CD4-positive, alpha-beta T cell treated with Interleukin-15 for 4 hours (primary cell): ENCODE measurements around the gene MXI1.

ENCODE experiments used
- DNase-seq: peaks from one replicate; pipeline ENCODE4 v3.0.0-alpha.2; 2020; ENCODE audit warnings: low spot score

The MXI1 gene

GRCh38 chr10:110215286-110216170 lies 8.1 kb downstream of the MXI1 start:
- no peak for DNase-seq

- no peak for DNase-seq
These were observed 8.8 kb downstream of the MXI1 start for GRCh38 chr10:110216240-110216639.

DNA sequence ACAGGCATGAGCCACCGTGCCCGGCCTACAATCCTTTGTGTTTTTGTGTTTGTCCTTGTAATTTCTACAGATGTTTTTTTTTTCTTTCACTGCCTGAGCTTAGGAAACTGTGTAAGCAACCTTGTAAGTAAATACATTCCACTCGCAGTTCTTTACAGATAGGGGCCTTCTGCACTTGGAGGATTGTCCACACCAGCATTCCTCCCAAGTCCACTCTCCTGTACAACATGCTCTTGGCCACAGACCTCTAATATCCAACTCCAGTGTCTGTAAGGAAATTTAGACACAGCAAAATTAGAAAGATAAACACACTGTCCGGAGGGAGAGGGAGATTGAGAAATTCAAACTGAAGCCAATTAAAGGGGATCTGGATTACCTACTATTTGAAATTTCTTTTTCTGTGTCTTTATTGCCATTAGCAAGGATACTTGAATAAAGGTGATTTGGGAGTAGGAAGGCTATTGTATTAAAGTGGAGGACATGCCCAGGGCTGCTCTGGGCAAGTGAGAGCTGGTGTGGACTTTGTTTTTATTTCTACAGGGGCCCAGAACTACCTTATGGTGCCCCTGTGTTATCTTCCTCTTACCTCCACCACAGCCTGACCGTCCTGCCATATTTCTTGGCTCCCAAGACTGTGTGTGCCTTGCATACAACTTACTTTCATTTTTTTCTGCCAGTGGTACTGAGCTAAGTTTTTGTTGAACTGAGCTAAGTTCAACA lies 9.7 kb downstream of the MXI1 start:
- no peak for DNase-seq

DNA sequence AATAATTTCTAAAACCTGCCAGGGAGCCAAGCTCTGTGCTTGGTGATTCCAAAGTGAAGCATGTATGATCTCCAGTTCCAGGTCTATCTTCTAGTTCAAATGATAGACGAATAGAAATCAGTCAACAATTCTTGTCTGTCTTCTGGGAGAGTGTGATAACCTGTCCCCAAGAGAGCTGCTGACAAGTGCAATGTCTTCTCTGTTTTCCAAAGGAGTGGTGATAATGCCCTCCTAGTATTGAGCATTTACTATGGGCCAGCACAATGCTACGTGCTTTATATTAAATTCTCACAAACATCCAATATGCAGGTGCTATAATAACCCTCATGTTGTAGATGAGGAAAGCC lies 10.2 kb downstream of the MXI1 start:
- DNase-seq: no peak

DNA sequence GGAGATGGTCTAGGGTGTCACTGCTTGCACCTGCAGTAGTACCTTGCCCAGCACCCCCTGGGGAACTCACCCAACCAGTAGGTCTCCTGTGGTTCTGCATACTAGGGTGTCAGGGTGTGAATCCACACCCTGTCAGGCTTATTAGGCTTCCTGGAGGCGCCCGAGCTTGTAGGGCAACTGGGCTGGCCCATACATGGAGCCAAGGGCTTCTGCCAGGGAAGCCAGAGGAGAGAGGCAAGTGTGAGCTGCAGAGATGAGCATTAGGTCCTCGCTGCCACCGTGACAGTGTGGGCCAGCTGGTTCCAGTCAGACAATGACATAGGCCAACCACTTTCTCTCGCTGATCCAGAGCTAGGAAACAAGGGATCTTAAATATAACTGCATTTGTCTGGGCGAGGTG lies 11.2 kb downstream of the MXI1 start:
- no peak for DNase-seq

DNA sequence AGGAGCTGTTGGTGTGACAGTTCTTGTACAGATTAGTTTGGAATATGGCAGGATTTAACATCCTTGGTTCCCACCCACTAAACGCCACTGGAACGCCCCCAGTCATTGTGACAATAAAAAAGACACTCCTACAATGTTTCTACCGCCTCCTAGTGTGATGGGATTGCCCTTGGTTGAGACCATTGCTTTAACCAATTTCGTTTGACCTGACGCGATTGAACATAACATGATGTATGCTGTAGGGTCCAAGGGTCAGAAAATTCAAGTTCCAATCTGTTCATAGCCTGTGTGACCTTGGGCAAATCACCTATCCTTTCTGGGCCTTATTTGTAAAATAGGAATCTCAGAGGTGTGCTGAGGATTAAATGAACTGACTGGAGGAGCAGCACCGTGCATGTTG lies 12.5 kb downstream of the MXI1 start:
- no peak for DNase-seq

DNA sequence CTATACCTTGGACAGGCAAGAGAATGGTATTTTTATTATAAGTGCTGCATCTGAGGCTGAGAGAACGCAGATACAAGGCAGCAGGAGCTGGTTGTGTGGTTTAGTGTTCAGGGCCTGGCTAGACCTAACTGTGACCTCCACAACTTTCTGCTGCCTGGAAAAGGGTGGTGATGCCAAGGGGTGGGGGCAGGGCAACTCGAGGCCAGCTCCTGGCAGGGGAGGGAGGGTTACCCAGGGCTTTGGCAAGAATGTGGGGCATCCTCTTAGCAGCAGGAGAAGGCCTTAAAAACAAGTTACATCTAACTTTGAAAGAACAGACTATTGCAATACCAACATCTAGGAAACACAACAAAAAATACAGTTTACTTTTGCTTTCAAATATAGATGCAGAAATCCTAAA lies 13.0 kb downstream of the MXI1 start:
- no peak for DNase-seq

DNA sequence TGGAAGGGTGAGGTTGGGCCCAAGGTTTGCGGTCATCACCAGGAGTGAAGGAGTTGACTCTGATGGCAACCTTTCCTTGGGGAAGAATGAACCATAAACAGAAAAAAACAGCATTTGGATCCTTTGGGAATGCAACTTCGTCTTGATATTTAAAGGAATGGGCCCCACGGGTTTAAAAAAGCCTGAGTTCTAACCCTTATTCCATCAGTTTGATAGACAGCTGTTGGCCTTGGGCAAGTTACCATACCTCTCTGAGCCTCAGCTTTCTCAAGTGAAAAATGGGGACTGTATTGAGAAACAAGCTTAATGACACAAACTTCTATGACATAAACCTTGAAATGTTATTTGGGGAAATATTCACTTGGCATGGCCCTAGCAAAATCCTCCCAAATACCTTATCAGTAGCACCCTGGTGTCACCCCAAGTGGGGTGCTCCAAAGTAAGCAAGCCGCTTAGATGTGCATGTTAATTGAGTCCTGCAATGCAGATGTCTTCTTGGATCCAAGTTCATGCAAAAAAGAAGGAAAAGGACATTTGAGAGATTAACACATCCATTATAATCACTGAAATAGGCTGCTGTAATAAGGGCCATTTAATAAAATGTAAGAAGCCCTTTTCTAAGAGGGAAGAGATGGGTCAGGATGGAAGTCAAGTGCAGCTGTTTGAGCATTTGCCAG lies 13.8 kb downstream of the MXI1 start:
- no peak for DNase-seq

GRCh38 chr10:110221721-110222261 lies 14.4 kb downstream of the MXI1 start:
- peak; percentile 82 for DNase-seq

- no peak for DNase-seq
These were observed 15.4 kb downstream of the MXI1 start for GRCh38 chr10:110222641-110223297.

GRCh38 chr10:110223298-110223925 lies 16.0 kb downstream of the MXI1 start:
- DNase-seq: no peak

GRCh38 chr10:110224992-110225391 lies 17.6 kb downstream of the MXI1 start:
- DNase-seq: no peak

DNA sequence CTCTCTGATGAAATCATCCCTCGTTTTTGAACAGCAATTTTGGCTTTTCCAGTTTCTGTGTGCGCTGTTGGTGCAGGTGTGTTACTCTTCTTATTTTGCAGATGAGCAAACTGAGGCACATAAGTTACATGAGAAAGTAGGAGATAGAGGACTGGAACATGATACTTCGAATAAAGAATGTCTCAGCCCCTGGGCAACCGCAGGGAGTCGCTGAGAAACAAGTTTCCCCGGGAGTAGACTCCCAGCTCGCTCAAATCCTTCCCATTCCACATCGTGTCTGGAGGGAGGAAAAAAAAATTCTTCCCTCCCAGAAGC lies 18.0 kb downstream of the MXI1 start:
- no peak for DNase-seq

- DNase-seq: peak; percentile 90
These were observed 18.5 kb downstream of the MXI1 start for GRCh38 chr10:110225756-110226542.

DNA sequence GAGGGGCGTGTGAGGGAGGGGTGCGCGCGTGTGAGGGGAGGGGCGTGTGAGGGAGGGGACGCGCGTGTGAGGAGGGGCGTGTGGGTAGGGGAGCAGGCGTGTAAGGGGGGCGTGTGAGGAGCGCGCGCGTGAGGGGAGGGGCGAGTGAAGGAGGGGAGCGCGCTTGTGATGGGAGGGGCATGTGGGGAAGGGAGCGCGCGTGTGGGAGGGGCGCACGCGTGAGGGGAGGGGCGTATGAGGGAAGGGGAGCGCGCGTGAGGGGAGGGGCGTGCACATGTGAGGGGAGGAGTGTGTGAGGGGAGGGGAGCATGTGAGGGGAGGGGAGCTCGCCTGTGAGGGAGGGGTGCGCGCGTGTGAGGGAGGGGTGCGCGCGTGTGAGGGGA lies 19.1 kb downstream of the MXI1 start:
- peak; percentile 81 for DNase-seq

GRCh38 chr10:110226926-110227641 lies 19.7 kb downstream of the MXI1 start:
- DNase-seq: peak; percentile 76

DNA sequence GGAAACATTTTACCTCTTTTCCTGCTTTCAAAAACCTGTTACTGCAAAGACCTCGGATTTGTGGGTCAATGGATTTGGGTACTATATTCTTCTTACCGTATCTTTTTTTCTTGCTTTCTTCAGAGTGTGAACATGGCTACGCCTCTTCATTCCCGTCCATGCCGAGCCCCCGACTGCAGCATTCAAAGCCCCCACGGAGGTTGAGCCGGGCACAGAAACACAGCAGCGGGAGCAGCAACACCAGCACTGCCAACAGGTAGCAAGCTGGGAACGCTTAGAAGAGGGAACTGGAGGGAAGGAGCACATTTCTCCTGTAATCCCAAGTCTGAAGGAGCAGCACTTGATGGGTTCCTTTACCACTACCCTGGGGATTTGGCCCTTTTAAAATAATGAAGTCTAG lies 20.7 kb downstream of the MXI1 start:
- DNase-seq: no peak

DNA sequence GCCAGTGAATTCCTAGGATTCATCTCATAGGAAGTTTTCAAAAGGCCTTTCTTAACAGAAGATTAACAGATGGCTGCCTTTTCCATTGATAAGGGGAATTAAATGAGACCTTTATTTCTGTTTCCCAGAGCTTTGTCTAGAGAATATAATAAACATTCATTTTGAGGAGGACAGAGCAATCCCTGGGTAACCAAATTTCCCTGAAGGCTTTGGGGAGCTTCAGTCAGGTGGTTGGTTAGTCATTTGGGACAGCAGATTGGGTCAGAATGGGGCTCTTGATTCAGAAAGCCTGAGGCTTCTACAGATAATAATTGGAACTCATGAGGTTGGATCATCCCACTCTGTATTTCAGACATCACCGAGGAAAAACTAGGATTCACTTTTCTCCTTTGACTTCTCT lies 21.8 kb downstream of the MXI1 start:
- DNase-seq: no peak

DNA sequence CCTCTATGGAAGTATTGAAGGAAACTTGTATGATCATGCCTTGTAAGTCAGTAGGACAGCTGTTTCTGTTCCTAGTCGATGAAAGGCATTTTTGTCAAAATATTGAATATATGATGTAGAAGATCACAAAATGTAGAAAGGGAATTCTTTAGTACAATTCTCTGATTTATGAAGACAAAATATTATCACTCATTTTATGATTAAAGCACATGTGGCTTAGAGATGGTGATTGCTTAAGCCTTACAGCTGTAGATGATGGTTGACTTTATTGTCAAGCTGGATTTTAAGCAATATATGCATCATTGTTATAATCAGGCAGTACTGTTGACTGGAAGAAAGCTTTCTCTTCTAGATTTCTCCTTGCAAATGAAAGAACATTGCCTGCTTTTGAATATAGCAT lies 26.4 kb downstream of the MXI1 start:
- no peak for DNase-seq

GRCh38 chr10:110237894-110238480 lies 30.6 kb downstream of the MXI1 start:
- DNase-seq: no peak
